Loucy (cell line): ENCODE data around the gene PRKN.

Source experiments
- EZH2phosphoT487 ChIP-seq: fragments of 200-600 bp; IDR thresholded peaks from 2 replicates; pipeline ENCODE4 v1.6.1; 2018; ENCODE audit warnings: antibody characterized with exemption, mild to moderate bottlenecking, moderate library complexity, borderline replicate concordance
- TF ChIP-seq, protein P1 (sequence below): fragments of 200-600 bp; sonication (generic); conservative IDR thresholded peaks from 2 replicates; pipeline ENCODE4 v1.5.1; 2014; ENCODE audit warnings: mild to moderate bottlenecking, antibody characterized with exemption, low read length

- TF ChIP-seq, protein P1, sequence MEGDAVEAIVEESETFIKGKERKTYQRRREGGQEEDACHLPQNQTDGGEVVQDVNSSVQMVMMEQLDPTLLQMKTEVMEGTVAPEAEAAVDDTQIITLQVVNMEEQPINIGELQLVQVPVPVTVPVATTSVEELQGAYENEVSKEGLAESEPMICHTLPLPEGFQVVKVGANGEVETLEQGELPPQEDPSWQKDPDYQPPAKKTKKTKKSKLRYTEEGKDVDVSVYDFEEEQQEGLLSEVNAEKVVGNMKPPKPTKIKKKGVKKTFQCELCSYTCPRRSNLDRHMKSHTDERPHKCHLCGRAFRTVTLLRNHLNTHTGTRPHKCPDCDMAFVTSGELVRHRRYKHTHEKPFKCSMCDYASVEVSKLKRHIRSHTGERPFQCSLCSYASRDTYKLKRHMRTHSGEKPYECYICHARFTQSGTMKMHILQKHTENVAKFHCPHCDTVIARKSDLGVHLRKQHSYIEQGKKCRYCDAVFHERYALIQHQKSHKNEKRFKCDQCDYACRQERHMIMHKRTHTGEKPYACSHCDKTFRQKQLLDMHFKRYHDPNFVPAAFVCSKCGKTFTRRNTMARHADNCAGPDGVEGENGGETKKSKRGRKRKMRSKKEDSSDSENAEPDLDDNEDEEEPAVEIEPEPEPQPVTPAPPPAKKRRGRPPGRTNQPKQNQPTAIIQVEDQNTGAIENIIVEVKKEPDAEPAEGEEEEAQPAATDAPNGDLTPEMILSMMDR: no peak
- no peak for TF ChIP-seq EZH2phosphoT487
These were observed 1219.2 kb downstream of the PRKN start for GRCh38 chr6:161508341-161508740.
